ENCODE results near the gene SLU7.

GRCh38 chr5:160376416-160376815, 42.5 kb downstream of the SLU7 start:
- TF ChIP-seq EP300 (IDR thresholded peaks at IDR 0.05), result no peak
- TF ChIP-seq CTCF (IDR thresholded peaks at IDR 0.05), result no peak
- no peak for TF ChIP-seq POLR2A (IDR thresholded peaks at IDR 0.05; ENCODE audit: low read depth)
- TF ChIP-seq POLR2AphosphoS5 (IDR thresholded peaks at IDR 0.05), result no peak
